ENCODE results near the gene R3HDM2. TPM values are rescaled to one million over a fixed set of nuclear protein-coding genes. Genes with fewer than 3 reads are reported as not detected.

R3HDM2 gene
- total RNA-seq, 1 experiment from 2014 or later: 34.7 TPM

DNA sequence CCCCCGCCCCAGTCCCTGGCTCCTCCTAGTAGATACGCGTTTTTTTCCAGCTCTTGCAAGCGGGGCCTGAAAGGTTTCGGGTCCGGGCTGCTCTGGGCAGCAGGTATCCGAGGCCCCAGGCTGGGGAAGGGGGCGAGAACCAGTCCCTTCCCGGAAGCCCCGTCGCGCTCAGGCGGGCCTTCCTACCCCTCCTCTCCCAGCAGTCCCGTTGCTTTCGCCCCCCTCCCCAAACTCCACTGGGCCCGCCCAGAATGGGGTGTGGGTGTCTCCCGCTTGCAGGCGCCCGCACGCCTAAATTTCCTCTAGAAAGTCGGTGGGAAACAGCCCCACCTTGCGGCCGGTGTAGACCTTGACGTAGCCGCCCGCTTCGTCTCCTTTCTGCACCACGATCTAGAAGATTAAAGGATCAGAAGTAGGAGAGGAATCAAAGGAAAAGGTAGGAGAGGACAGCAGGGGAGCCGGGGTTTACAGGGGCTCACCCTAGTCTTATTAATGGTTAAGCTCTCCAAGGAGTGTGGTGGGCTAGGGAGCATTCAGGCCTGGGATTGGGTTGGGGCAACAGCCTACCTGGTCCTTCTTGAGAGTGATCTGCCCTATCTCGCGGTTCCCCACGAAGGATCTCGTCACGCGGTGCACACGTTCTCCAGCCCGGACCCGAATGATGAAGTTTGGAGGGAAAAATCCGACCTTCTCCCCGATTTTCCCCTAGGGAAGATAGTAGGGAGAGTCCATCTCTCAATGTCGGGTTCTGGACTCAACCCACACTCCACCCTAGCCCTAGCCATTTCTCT, 187.1 kb downstream of the R3HDM2 start:
- CTCF ChIA-PET: interaction anchor here (0.6 to 18.5 kb wide), 50 partner anchors 8 to 1235 kb away, joined by 3 to 660 read pairs (median 6); partner anchors contain the start of genes GLI1, INHBC, INHBE and LRP1
- peak overlapping the region; percentile 83 for H3K4me3 Mint-ChIP-seq
- no peak overlapping the region for H3K27ac Mint-ChIP-seq
- H3K36me3 Mint-ChIP-seq: no peaks in the 10 kb centered on the region
- H3K9me3 Mint-ChIP-seq: no peaks in the 10 kb centered on the region
- POLR2A ChIA-PET: interaction anchor here (0.6 to 9.7 kb wide), 7 partner anchors 14 to 218 kb away, joined by 3 to 97 read pairs (median 7); partner anchors contain the start of genes NXPH4 and SHMT2
- peaks cover 56% of the 10 kb centered on the region for H3K27me3 Mint-ChIP-seq (ENCODE audit: low read depth)
- DNase-seq (ENCODE audit: low spot score) (peak; percentile 94), ATAC-seq (peak; percentile 8)
- peaks cover 66% of the 10 kb centered on the region for H3K4me1 Mint-ChIP-seq
- TF ChIP-seq, protein P1, sequence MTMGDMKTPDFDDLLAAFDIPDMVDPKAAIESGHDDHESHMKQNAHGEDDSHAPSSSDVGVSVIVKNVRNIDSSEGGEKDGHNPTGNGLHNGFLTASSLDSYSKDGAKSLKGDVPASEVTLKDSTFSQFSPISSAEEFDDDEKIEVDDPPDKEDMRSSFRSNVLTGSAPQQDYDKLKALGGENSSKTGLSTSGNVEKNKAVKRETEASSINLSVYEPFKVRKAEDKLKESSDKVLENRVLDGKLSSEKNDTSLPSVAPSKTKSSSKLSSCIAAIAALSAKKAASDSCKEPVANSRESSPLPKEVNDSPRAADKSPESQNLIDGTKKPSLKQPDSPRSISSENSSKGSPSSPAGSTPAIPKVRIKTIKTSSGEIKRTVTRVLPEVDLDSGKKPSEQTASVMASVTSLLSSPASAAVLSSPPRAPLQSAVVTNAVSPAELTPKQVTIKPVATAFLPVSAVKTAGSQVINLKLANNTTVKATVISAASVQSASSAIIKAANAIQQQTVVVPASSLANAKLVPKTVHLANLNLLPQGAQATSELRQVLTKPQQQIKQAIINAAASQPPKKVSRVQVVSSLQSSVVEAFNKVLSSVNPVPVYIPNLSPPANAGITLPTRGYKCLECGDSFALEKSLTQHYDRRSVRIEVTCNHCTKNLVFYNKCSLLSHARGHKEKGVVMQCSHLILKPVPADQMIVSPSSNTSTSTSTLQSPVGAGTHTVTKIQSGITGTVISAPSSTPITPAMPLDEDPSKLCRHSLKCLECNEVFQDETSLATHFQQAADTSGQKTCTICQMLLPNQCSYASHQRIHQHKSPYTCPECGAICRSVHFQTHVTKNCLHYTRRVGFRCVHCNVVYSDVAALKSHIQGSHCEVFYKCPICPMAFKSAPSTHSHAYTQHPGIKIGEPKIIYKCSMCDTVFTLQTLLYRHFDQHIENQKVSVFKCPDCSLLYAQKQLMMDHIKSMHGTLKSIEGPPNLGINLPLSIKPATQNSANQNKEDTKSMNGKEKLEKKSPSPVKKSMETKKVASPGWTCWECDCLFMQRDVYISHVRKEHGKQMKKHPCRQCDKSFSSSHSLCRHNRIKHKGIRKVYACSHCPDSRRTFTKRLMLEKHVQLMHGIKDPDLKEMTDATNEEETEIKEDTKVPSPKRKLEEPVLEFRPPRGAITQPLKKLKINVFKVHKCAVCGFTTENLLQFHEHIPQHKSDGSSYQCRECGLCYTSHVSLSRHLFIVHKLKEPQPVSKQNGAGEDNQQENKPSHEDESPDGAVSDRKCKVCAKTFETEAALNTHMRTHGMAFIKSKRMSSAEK (CRISPR knock-in tag; IDR thresholded peaks at IDR 0.05; ENCODE audit: borderline replicate concordance): no peak
- TF ChIP-seq IRF1 (CRISPR knock-in tag; IDR thresholded peaks at IDR 0.05) (no peak), NFYB (CRISPR knock-in tag; conservative IDR thresholded peaks at IDR 0.05; ENCODE audit: low read depth) (no peak), RORB (CRISPR knock-in tag; IDR thresholded peaks at IDR 0.05) (no peak), SOX15 (CRISPR knock-in tag; IDR thresholded peaks at IDR 0.05) (no peak), ERG (CRISPR knock-in tag; IDR thresholded peaks at IDR 0.05) (no peak), ZNF138 (CRISPR knock-in tag; conservative IDR thresholded peaks at IDR 0.05) (no peak), ETV6 (CRISPR knock-in tag; IDR thresholded peaks at IDR 0.05) (0 out of 2 replicates have a peak, but pooled peaks have one; percentile 28), HMGXB4 (CRISPR knock-in tag; IDR thresholded peaks at IDR 0.05) (peak; percentile 5; the same call in 1 of the 2 replicates), SP1 (CRISPR knock-in tag; conservative IDR thresholded peaks at IDR 0.05) (peak; percentile 82), ARID4B (CRISPR knock-in tag; IDR thresholded peaks at IDR 0.05; ENCODE audit: borderline replicate concordance) (no peak), NR3C1 (CRISPR knock-in tag; conservative IDR thresholded peaks at IDR 0.05; ENCODE audit: low read depth) (no peak), RELA (CRISPR knock-in tag; IDR thresholded peaks at IDR 0.05; ENCODE audit: borderline replicate concordance) (no peak), PRRX2 (CRISPR knock-in tag; IDR thresholded peaks at IDR 0.05) (no peak)
- TF ChIP-seq, protein P2, sequence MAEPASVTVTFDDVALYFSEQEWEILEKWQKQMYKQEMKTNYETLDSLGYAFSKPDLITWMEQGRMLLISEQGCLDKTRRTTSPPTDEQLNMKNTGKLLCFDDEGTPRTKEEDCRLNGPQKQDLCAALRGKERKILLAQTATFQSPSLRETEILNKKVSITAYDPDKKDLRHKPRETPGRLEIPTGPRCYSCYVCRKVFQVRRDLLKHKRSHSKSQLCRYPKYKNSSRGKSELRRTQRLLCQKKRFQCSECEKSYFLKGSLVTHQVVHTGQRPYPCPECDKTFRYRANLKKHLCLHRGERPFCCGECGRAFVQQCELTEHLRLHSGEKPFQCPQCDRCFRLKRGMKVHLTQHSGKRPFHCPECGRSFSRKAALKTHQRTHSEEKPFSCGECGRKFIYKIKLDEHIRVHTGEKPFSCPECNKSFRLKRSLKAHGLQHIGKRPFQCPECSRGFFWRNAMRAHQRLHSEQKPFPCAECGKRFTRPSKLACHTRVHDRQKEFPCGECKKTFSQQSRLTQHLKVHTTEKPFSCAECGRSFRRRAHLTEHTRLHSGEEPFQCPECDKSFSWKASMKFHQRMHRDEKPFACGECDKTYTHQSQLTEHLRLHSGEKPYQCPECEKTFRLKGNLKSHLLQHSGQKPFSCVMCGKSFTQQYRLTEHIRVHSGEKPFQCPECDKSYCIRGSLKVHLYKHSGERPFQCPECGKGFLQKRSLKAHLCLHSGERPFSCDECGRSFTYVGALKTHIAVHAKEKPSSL (CRISPR knock-in tag; conservative IDR thresholded peaks at IDR 0.05): no peak
- TF ChIP-seq, protein P3, sequence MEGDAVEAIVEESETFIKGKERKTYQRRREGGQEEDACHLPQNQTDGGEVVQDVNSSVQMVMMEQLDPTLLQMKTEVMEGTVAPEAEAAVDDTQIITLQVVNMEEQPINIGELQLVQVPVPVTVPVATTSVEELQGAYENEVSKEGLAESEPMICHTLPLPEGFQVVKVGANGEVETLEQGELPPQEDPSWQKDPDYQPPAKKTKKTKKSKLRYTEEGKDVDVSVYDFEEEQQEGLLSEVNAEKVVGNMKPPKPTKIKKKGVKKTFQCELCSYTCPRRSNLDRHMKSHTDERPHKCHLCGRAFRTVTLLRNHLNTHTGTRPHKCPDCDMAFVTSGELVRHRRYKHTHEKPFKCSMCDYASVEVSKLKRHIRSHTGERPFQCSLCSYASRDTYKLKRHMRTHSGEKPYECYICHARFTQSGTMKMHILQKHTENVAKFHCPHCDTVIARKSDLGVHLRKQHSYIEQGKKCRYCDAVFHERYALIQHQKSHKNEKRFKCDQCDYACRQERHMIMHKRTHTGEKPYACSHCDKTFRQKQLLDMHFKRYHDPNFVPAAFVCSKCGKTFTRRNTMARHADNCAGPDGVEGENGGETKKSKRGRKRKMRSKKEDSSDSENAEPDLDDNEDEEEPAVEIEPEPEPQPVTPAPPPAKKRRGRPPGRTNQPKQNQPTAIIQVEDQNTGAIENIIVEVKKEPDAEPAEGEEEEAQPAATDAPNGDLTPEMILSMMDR (IDR thresholded peaks at IDR 0.05): peak; percentile 55; the same call in 1 of the 2 replicates

Measured in WTC11 (cell line).